HG02973 (cell line): ENCODE measurements around the gene GPRC5C.
A peak's percentile ranks its signal among the peaks of the same experiment; 100 is the strongest.
"Not testable (repeated sequence)": the region's sequence is repeated elsewhere in the genome, so short reads cannot be mapped to it uniquely, and the experiment has no call there.

Source experiments
- ATAC-seq: cut with Tn5 transposase; IDR thresholded peaks from one replicate; pipeline ENCODE4 v1.9.1; 2021; ENCODE audit warnings: moderate library complexity; ENCODE audit not compliant: unreplicated experiment

The GPRC5C gene

DNA sequence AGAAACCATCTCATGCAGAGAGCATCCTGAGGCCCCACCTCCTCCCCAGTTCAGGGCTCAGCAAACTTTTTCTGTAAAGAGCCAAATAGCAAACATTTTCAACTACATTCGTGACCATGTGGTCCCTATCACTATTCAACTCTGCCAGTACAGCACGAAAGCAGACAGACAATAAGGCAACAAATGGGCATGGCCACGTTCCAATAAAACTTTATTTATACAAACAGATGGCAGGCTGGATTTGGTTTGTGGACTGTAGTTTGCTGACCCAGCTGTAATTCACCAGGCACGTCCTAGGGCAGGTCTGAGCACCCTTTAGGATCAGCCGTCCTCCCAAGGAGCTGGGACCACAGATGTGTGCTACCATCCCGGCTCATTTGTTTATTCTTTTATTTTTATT, 27.1 kb upstream of the GPRC5C start:
- no peak for ATAC-seq

- ATAC-seq: not testable (repeated sequence)
Observed at GRCh38 chr17:74405311-74405710, 26.6 kb upstream of the GPRC5C start.

GRCh38 chr17:74407384-74407783, 24.5 kb upstream of the GPRC5C start:
- ATAC-seq: no peak

DNA sequence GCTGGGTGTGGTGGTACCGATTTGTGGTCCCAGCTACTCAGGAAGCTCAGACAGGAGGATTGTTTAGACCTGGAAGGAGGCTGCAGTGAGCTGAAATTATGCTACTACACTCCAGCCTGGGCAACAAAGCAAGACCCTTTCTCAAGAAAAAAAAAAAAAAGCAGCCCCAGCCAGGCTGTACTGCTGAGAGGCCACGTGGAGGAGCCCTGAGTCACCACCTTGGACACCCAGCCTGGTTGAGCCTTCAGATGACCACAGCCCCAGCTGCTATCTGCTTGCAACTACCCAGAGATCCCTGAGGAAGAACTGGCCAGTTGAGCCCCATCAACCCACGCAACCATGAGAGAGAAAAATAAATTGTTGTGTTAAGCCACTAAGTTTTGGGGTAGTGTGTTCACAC, 23.6 kb upstream of the GPRC5C start:
- ATAC-seq: no peak

GRCh38 chr17:74408815-74409214, 23.1 kb upstream of the GPRC5C start:
- ATAC-seq: no peak

- ATAC-seq: no peak
Observed at GRCh38 chr17:74410001-74410443, 21.9 kb upstream of the GPRC5C start.

GRCh38 chr17:74412581-74412980, 19.3 kb upstream of the GPRC5C start:
- no peak for ATAC-seq

GRCh38 chr17:74413491-74413890, 18.4 kb upstream of the GPRC5C start:
- no peak for ATAC-seq

DNA sequence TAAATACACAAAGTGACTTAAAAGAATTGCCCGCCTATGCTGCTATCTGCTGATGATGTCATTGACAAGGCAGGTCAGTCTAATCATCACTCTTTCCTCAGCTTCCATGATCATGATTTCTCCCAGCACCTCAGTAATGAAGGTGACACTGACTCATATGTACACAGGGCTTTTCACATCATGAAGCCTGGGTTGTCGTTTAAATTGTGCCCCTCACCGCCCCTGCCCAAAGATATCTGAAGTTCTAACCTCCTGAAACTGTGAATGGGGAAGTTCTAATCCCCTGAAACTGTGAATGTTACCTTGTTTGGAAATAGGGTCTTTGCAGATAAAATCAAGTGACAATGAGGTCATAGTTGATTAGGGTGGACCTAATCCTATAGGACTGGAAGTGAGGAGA, 17.4 kb upstream of the GPRC5C start:
- no peak for ATAC-seq

DNA sequence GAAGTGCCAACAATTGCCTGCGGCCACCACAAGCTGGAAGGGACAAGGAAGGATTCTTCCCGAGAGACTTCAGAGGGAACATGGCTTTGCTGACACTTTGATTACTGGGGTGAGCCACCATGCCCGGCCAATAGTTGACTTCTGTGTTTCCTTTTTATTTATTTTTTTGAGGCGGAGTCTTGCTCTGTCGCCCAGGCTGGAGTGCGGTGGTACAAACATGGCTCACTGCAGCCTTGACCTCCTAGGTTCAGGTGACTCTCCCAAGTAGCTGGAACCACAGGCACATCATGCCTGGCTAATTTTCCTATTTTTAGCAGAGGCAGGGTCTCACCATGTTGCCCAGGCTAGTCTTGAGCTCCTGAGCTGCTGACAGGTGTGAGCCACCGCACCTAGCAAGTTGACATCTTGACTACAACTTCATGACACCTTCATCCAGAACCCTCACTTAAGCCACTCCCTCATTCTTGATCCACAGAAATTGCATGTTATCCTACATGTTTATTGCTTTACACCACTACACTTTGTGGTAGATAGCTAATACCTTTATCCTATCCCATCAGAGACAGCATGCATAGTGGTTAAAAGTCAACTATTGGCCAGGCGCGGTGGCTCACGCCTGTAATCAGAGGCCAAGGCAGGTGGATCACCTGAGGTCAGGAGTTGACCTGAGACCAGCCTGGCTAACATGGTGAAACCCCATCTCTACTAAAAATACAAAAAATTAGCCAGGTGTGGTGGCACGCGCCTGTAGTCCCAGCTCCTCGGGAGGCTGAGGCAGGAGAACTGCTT, 16.1 kb upstream of the GPRC5C start:
- no peak for ATAC-seq

DNA sequence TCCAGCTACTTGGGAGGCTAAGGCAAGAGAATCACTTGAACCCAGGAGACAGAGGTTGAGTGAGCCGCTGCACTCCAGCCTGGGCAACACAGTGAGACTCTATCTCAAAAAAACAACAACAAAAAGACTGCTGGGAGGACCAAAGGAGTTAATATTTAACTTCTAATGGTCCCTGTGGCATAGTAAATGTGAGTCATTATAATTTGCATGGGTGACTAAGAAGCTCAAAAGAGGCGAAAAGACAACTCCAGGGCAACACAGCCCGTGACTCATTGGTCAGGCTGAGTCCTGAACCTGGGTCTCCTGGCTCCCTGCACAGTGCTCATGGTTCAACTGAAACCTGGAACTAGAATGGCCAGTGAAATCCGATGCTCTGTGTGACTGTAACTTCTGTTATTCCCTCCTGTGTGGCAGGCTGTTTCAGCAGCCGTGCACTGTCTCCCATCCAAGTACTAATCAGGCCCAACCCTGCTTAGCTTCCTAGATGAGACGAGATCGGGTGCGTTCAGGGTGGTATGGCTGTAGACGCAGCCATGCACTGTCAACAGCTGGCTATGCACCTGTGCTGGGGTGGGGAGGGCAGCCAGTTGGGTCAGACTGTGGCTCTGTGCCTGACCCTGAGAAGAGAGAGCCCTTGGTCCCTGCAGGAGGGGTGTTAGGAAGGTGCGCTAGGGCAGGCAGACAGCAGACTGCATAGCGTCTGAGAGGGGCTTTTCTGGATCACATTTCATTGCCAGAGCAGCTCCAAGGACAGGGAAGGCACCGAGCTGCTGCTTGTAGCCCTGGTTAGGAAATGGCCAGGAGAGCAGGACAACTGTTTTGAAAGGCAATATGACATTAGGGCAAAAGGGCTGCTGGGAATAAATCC, 14.5 kb upstream of the GPRC5C start:
- ATAC-seq: peak; percentile 62

GRCh38 chr17:74419928-74420411, 11.9 kb upstream of the GPRC5C start:
- ATAC-seq: no peak

DNA sequence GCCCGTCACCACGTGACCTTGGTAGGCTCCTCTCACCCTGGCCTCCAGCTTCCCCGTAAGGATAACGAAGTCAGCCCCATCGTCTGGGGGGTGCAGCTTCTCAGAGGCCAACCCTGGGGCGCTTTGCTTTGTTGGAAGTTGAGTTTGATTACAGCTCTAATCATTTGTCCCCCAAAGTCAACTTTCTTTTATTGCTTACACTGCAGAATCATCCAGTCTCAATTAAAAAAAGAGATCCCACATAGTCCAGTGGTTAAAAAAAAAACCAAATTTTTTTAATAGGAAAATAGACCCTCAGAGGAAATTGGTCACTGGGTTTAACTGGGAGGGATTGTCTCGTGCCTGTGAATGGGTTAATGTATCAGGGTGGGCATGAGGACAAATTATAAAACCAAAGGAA, 7.8 kb upstream of the GPRC5C start:
- no peak for ATAC-seq

GRCh38 chr17:74424657-74425056, 7.2 kb upstream of the GPRC5C start:
- no peak for ATAC-seq

- ATAC-seq: no peak
Observed at GRCh38 chr17:74426551-74427047, 5.3 kb upstream of the GPRC5C start.

GRCh38 chr17:74427048-74427762, 4.7 kb upstream of the GPRC5C start:
- no peak for ATAC-seq

GRCh38 chr17:74427763-74428153, 4.1 kb upstream of the GPRC5C start:
- no peak for ATAC-seq

DNA sequence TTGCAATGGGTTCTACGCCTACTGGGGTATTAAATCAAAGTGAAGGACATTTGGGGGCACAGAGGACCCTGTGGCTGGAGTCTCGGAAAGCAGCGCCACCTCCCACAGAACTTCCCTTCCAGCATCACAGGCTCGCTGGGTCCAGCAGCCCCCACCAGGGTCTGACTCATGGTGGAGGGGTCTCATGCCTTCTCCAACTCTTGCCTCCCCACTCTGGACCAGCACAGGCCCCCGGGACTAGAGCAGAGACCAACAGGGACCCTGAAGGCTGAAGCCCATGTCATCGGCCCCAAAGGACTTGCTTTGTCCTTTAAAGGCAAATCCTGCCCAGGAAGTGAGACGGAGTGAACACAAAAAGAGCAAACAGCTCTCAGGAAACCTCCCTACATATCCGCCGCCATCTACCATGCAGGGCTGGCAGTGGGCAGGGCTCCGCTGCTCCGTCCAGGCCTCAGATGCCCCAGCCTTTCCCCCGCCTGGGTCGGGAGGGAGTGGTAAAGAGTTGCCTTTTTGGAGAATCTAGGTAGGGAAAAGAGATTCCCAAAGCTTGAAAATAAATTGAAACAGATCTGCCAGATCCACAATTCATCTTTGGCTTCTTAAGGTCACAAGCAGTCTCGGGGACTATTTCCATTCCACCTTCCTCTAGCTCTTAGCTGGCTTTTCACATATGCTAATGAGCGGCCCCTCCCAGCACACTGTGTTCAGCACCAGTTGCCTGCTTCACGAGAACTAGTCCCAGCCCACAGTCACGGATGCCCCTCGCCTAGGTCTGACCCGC, 2.1 kb upstream of the GPRC5C start:
- ATAC-seq: no peak

DNA sequence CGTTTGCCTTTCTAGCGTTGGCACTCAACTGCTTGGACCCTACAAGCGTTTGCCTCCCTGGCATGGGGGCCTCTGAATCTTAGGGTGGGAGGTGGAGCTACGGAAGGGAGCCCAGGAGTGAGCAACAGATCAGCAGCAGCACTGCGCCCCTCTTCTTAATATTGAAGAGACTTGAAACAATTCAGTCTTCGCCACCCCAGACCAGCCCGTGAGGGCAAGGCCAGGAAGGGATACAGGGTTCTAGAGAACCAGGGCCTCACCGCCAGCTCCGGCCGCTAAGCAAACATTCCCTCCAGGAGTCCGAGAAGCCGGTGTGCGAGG, 1.5 kb upstream of the GPRC5C start:
- no peak for ATAC-seq

DNA sequence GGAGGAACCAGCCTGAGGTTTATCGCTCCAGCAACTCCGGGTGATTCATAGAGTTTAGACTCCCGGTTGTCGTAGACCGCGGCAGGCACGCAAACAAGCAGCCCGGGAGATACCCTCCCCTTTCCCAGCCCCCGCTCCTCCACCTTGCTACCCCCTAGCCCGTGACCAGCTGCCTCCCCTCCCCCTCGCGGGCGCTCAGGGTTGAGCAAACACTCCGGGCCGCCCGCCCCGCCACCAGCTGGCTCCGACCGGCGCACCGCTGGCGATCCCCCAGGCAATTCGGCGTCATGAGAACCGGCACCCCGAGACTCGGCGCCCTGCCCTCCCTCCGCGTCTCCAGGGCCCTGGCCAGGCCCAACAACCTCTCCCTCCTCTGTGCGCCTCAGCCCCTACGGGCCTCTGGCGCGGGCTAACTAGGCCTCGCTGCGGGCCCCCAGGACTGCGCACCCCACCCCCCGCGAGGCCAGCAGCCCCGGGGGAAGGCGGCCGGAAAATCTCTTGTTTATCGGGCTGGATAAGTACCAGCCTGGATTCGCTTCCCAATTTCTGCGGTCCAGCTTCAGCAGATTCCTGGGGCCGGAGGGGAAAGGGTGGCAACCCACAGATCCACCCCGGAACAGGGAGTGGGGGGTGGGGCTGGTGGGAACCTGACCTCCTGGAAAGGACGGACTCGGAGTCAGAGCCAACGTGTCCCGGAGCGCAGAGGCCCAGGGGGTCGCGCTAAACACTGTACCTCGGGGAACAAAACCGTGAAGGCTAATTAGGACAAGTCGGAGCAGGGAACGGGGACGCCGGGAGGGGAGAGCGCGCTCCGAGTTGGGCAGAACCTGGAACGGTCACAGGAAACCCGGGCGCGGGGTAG, 951 bp upstream of the GPRC5C start:
- ATAC-seq: no peak
